HFF-Myc (cell line): Measurements from ENCODE around the gene PCK2.

Experiments used
- DNase-seq: peaks from one replicate; pipeline ENCODE4 v3.0.0-alpha.2; 2011; ENCODE audit warnings: low read depth; ENCODE audit errors: extremely low read depth
- H3K4me3 ChIP-seq: replicated peaks from 2 replicates; pipeline ENCODE4 v1.5.1; 2011; ENCODE audit warnings: low read depth, mild to moderate bottlenecking, control low read depth, low read length
- TF ChIP-seq, protein P1 (sequence below): IDR thresholded peaks from 2 replicates; pipeline ENCODE4 v1.5.1; 2012; ENCODE audit warnings: mild to moderate bottlenecking, low read depth, low read length, control low read depth; ENCODE audit errors: missing control alignments

Gene PCK2

DNA sequence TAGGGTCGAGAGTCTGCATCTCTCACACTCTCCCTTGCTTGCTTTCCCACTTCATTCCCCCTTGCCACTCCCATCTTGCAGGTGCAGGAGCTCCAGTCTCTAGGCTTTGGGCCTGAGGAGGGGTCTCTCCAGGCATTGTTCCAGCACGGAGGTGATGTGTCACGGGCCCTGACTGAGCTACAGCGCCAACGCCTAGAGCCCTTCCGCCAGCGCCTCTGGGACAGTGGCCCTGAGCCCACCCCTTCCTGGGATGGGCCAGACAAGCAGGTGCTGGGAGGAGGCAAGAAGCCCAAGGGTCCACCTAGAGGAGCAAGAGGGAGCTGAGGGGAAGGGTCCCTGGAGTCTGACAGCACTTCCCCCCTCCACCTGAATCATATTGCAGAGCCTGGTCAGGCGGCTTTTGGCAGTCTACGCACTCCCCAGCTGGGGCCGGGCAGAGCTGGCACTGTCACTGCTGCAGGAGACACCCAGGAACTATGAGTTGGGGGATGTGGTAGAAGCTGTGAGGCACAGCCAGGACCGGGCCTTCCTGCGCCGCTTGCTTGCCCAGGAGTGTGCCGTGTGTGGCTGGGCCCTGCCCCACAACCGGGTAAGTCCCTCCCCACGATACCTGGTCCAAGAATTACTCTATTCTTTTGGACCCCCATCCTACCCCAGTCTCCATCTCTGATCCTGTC lies 57.4 kb downstream of the PCK2 start:
- H3K4me3 ChIP-seq = no peak overlapping the region
- DNase-seq = no peak
- TF ChIP-seq, protein P1, sequence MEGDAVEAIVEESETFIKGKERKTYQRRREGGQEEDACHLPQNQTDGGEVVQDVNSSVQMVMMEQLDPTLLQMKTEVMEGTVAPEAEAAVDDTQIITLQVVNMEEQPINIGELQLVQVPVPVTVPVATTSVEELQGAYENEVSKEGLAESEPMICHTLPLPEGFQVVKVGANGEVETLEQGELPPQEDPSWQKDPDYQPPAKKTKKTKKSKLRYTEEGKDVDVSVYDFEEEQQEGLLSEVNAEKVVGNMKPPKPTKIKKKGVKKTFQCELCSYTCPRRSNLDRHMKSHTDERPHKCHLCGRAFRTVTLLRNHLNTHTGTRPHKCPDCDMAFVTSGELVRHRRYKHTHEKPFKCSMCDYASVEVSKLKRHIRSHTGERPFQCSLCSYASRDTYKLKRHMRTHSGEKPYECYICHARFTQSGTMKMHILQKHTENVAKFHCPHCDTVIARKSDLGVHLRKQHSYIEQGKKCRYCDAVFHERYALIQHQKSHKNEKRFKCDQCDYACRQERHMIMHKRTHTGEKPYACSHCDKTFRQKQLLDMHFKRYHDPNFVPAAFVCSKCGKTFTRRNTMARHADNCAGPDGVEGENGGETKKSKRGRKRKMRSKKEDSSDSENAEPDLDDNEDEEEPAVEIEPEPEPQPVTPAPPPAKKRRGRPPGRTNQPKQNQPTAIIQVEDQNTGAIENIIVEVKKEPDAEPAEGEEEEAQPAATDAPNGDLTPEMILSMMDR = no peak
